Right renal cortex interstitium (tissue), 3 donors: ENCODE measurements around the gene PLXNB3. TPM values are rescaled to one million over a fixed set of nuclear protein-coding genes. Genes with fewer than 3 reads are reported as not detected.
"Not testable (repeated sequence)": the region's sequence is repeated elsewhere in the genome, so short reads cannot be mapped to it uniquely, and the experiment has no call there.

ENCODE experiments used
- DNase-seq, 3 donors: peaks; one replicate each; pipeline ENCODE4 v3.0.0-alpha.2; 2013; ENCODE audit warnings: low read depth in 3 of 3, low spot score in 2 of 3
- polyA plus RNA-seq, 3 donors: library from polyadenylated mRNA; unstranded; fragments of 120-200 nt; gene quantifications; one replicate each; pipeline ENCODE4 v1.2.1, GENCODE V29; 2013; ENCODE audit not compliant: insufficient read length in 3 of 3

Gene PLXNB3
- polyA plus RNA-seq, 3 donors, result 0.96 to 1.7 (median 1.6) TPM

- no peak for DNase-seq
Measured at GRCh38 chrX:153731845-153732215, 32.2 kb upstream of the PLXNB3 start.

- DNase-seq, result no peak
Measured at GRCh38 chrX:153732401-153732800, 31.6 kb upstream of the PLXNB3 start.

- DNase-seq, result no peak
Measured at GRCh38 chrX:153733651-153734240, 30.3 kb upstream of the PLXNB3 start.

GRCh38 chrX:153734871-153735270, 29.2 kb upstream of the PLXNB3 start:
- no peak for DNase-seq

- DNase-seq, result no peak
Measured at GRCh38 chrX:153735274-153735673, 28.8 kb upstream of the PLXNB3 start.

DNA sequence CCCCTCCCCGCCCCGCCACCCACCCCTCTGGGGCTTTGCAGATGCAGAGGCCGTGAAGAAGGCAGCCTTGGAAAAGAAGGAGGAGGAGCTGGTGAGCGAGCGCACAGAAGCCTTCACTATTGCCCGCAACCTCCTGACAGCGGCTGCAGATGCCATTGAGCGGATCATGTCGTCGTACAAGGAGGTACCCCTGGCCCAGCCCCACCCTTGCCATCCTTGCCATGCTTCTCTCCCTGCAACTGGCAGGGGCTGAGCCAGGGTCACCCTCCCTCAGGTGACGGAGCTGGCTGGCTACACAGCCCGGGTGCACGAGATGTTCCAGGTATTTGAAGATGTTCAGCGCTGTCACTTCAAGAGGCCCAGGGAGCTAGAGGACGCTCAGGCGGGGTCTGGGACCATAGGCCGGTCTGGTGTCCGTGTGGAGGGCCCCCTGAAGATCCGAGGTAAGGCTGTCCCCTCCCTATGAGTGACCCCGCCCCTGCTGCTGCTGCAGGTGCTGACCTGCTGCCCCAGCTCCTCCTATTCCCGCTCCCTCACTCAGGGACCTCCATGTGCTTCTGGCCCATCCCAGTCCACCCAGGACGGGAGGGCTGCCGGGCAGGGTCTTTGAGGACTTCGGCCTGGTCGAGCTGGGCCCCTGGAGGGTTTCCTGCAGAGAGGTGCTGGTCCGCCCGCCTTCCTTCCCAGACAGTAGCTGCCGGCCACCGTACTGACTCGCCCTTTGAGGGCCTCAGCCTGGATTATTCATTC, 27.8 kb upstream of the PLXNB3 start:
- DNase-seq, result no peak

GRCh38 chrX:153736871-153737441, 27.1 kb upstream of the PLXNB3 start:
- no peak for DNase-seq

GRCh38 chrX:153738056-153738605, 25.9 kb upstream of the PLXNB3 start:
- DNase-seq, result no peak

GRCh38 chrX:153739754-153740486, 24.1 kb upstream of the PLXNB3 start:
- no peak for DNase-seq

GRCh38 chrX:153740631-153741222, 23.3 kb upstream of the PLXNB3 start:
- DNase-seq, result no peak

DNA sequence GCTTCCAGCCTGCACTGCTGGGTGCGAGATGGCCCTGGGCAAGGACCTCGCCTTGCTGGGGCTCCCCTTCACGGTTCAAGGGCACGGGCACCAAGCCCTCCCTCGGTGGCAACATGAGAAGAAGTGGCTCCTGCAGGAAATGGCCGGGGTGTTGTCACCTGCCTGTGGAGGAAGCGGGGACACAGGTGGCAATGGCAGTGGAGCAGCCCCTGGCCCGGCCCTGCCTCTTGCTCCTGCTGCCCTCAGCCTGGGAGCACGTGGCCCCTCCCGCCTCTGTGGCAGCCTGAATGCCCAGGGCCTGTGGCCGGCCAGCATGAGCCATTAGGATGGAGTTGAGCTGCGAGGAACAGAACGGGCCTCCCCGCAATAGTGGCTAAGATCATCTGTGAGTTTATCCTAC, 22.6 kb upstream of the PLXNB3 start:
- DNase-seq, result no peak

DNA sequence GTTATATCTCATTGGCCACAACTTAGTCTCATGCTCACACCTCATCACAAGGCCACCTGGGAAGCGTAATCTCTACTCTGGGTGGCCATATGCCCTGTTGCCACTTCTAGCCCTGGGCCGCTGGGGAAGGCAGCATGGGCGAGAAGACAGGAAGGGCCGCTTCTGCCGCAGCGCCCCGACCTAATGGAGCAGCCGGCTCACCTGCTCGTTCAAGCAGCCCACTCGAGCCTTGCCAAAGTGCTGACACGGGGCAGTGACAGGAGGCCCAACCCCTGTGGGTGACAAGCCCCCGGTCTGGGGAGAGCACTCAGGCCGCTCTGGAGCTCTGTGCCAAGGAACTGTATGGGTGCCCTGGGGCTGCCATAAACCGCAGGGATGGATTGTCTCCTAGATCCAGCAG, 21.9 kb upstream of the PLXNB3 start:
- not testable (repeated sequence) for DNase-seq

DNA sequence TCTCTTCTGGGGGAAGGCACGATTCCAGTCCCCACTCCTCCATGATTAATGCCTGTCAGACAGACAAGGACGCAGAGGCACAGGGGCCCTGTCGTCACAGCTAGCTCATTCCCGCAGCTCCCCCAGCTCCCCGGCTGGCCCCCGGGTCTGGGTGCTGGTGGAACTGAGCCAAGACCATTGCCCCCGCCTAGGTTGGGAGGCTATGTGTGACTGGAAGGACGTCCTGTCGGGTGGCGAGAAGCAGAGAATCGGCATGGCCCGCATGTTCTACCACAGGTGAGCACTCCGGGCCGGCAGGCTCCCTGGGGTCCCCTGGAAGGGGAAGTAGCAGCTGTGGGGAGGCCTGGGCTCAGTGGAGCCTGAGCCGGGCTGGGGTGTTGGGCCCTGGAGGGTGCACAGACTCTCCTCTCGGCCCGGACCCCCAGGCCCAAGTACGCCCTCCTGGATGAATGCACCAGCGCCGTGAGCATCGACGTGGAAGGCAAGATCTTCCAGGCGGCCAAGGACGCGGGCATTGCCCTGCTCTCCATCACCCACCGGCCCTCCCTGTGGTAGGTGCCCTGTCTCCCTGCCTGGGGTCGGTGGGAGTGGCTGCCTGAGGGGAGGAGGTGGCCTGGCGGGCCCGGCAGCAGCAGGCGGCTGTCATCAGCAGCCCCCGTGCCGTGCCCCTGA, 21.1 kb upstream of the PLXNB3 start:
- DNase-seq, result not testable (repeated sequence)

DNA sequence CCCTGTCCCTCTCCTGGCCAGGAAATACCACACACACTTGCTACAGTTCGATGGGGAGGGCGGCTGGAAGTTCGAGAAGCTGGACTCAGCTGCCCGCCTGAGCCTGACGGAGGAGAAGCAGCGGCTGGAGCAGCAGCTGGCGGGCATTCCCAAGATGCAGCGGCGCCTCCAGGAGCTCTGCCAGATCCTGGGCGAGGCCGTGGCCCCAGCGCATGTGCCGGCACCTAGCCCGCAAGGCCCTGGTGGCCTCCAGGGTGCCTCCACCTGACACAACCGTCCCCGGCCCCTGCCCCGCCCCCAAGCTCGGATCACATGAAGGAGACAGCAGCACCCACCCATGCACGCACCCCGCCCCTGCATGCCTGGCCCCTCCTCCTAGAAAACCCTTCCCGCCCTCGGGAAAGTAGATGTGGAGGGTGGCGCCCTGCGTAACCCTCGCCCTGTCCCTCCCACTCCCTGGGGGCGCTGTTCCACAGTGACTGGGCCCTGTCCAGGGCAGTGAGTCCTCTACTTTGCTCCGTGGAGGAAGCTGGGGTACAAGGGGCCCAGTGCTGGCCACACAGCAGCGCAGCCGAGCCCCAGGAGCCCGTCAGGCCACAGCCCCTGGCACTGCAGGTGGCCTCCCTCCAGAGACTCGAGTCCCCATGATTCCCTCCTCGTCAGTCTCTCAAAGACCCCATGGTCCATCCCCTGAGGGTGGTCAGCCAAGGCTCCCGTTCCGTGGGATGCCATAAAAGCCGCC, 20.4 kb upstream of the PLXNB3 start:
- not testable (repeated sequence) for DNase-seq

- DNase-seq, result no peak
Measured at GRCh38 chrX:153744210-153745066, 19.6 kb upstream of the PLXNB3 start.

GRCh38 chrX:153745067-153745433, 19.0 kb upstream of the PLXNB3 start:
- not testable (repeated sequence) for DNase-seq

DNA sequence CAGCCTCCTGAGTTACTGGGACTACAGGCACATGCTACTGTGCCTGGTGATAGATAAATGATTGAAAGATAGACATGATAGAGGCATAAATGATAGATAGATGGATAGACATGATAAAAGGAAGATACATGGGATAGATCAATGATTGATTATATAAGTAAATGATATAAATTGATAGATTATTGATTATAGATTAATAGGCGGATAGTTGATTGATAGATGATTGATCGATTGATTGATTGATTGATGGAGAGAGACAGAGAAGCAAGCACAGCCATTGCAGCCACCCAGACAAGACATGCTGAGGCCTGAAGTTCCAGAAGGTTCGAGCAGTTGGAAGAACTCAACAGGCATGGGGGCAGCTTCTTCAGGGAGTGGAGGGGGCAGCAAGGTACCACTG, 17.7 kb upstream of the PLXNB3 start:
- DNase-seq, result no peak

GRCh38 chrX:153746991-153747390, 17.1 kb upstream of the PLXNB3 start:
- not testable (repeated sequence) for DNase-seq

DNA sequence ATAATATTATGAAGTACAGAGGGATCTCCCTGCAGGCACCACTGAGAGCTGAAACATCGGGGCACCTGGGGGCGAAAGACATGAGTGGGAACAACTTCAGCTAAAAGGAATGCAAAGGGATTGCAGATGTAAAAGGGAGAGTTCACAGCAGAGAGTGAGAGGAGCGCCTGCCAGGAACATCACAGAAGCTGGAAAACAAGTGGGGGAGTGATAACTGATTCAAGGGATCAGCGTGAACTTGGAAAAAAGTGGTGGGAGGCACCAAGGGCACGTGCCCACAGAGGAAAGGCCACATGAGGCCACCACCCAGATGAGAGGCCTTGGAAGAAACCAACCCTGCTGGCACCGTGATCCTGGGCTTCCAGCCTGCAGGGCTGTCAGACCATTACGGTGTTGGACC, 15.0 kb upstream of the PLXNB3 start:
- DNase-seq, result not testable (repeated sequence)
